Keratinocyte (primary cell): Measurements from ENCODE around the gene BLOC1S2. TPM values are rescaled to one million over a fixed set of nuclear protein-coding genes. Genes with fewer than 3 reads are reported as not detected.
"Not testable (repeated sequence)": the region's sequence is repeated elsewhere in the genome, so short reads cannot be mapped to it uniquely, and the experiment has no call there.

Source experiments
- DNase-seq: peaks from one replicate; pipeline ENCODE4 v3.0.0-alpha.2; 2011; ENCODE audit warnings: low read depth, missing footprints, low spot score
- FAIRE-seq: peaks from 2 replicates; lab custom pipeline; 2011; peaks lifted over from hg19 to GRCh38; lab: Jason Lieb, UNC
- H2AFZ ChIP-seq: 2 replicates; pipeline ENCODE4 v1.6.0; 2012; ENCODE audit warnings: low read length, control low read depth, inconsistent platforms; ENCODE audit not compliant: control insufficient read depth
- H3K27ac ChIP-seq: 2 replicates; pipeline ENCODE4 v1.5.1; 2011; ENCODE audit warnings: low read length; ENCODE audit not compliant: control insufficient read depth, insufficient read depth
- H3K27me3 ChIP-seq: 3 replicates; pipeline ENCODE4 v1.6.0; 2011; ENCODE audit warnings: low read length; ENCODE audit not compliant: control insufficient read depth, insufficient read depth; ENCODE audit errors: extremely low read depth
- H3K36me3 ChIP-seq, 2 experiments: 2 replicates in 1 of 2; 3 replicates in 1 of 2; pipeline ENCODE4 v1.5.1; 2011; ENCODE audit warnings: low read length in 2 of 2, mild to moderate bottlenecking in 1 of 2; ENCODE audit not compliant: control insufficient read depth in 2 of 2, insufficient read depth in 2 of 2; ENCODE audit errors: extremely low read depth in 1 of 2
- H3K4me1 ChIP-seq: 3 replicates; pipeline ENCODE4 v1.5.1; 2011; ENCODE audit warnings: low read length; ENCODE audit not compliant: control insufficient read depth, insufficient read depth; ENCODE audit errors: extremely low read depth
- H3K4me2 ChIP-seq: 3 replicates; pipeline ENCODE4 v1.6.0; 2011; ENCODE audit warnings: low read depth, low read length; ENCODE audit not compliant: control insufficient read depth, insufficient read depth; ENCODE audit errors: extremely low read depth
- H3K4me3 ChIP-seq, 3 experiments: fragments of 200-600 bp in 1 of 3; sonication (generic) in 1 of 3; 2 replicates in 2 of 3; 3 replicates in 1 of 3; pipeline ENCODE4 v1.5.1; 2011 to 2016; ENCODE audit warnings: low read length in 3 of 3, mild to moderate bottlenecking in 3 of 3, control low read depth in 2 of 3, inconsistent platforms in 1 of 3, low read depth in 1 of 3, mixed read lengths in 1 of 3, mixed run types in 1 of 3, moderate library complexity in 1 of 3; ENCODE audit not compliant: control insufficient read depth in 2 of 3, insufficient read depth in 2 of 3; ENCODE audit errors: extremely low read depth in 1 of 3
- H3K79me2 ChIP-seq: 2 replicates; pipeline ENCODE4 v1.6.0; 2012; ENCODE audit warnings: low read length; ENCODE audit not compliant: control insufficient read depth, insufficient read depth
- H3K9ac ChIP-seq: 3 replicates; pipeline ENCODE4 v1.6.0; 2011; ENCODE audit warnings: low read length; ENCODE audit not compliant: control insufficient read depth, insufficient read depth; ENCODE audit errors: extremely low read depth
- H3K9me1 ChIP-seq: 3 replicates; pipeline ENCODE4 v1.6.0; 2011; ENCODE audit warnings: low read length; ENCODE audit not compliant: control insufficient read depth, insufficient read depth; ENCODE audit errors: extremely low read depth
- H3K9me3 ChIP-seq: 2 replicates; pipeline ENCODE4 v1.5.1; 2012; ENCODE audit warnings: low read depth, low read length; ENCODE audit not compliant: control insufficient read depth
- H4K20me1 ChIP-seq: 3 replicates; pipeline ENCODE4 v1.6.0; 2011; ENCODE audit warnings: low read length; ENCODE audit not compliant: control insufficient read depth, insufficient read depth; ENCODE audit errors: extremely low read depth
- EZH2 ChIP-seq: IDR thresholded peaks from one replicate; pipeline ENCODE4 v1.6.1; 2012; ENCODE audit warnings: inconsistent platforms, mild to moderate bottlenecking, low read length, moderate library complexity
- dilution Hi-C: fragments of 300-500 bp; cut with MboI; formaldehyde crosslinking; loops from one replicate; pipeline ENCODE4 v1.7.0; 2020; ENCODE audit warnings: low sequenced_read_pairs; ENCODE audit not compliant: extremely low pct_ligation_motif_present
- polyA plus RNA-seq, 5 experiments: library from polyadenylated mRNA; depleted of rRNA in 3 of 5; stranded (reverse) in 3 of 5; stranded (forward) in 1 of 5; unstranded in 1 of 5; fragments of >200 nt; gene quantifications; 1 replicate in 1 of 5; 2 replicates in 3 of 5; 3 replicates in 1 of 5; pipeline versions ENCODE4 v1.2.1 to v1.2.3, GENCODE V29; 2011 to 2012; ENCODE audit warnings: missing spikeins in 2 of 5, low read depth in 1 of 5, low replicate concordance in 1 of 5
- TF ChIP-seq, protein P1 (sequence below), 3 experiments: IDR thresholded peaks in 1 of 3; conservative IDR thresholded peaks in 1 of 3; optimal IDR thresholded peaks in 1 of 3; 2 replicates in 2 of 3; 3 replicates in 1 of 3; pipeline versions ENCODE3 to v1.5.1; 2011; ENCODE audit warnings: low read length in 3 of 3, mild to moderate bottlenecking in 3 of 3, moderate library complexity in 2 of 3, control low read depth in 1 of 3, inconsistent platforms in 1 of 3; ENCODE audit not compliant: insufficient read depth in 2 of 3; ENCODE audit errors: extremely low read depth in 1 of 3

The BLOC1S2 gene
- polyA plus RNA-seq, 1 donor (not counting 4 experiments of a cell fraction or from before 2014, with no cell fraction given): 74.1 TPM

- FAIRE-seq: no peak
- Histone ChIP-seq H3K27ac (no peak overlapping the region), H3K36me3 (no peaks in the 10 kb centered on the region), H3K9me3 (no peaks in the 10 kb centered on the region), H3K4me1 (no peaks in the 10 kb centered on the region), H3K79me2 (no peaks in the 10 kb centered on the region), H3K27me3 (peaks cover 5% of the 10 kb centered on the region), H3K9ac (no peak overlapping the region), H3K4me2 (no peak overlapping the region), H3K9me1 (no peaks in the 10 kb centered on the region), H2AFZ (no peak overlapping the region), H4K20me1 (no peaks in the 10 kb centered on the region), H3K4me3 (no peak overlapping the region)
- TF ChIP-seq, protein P1, sequence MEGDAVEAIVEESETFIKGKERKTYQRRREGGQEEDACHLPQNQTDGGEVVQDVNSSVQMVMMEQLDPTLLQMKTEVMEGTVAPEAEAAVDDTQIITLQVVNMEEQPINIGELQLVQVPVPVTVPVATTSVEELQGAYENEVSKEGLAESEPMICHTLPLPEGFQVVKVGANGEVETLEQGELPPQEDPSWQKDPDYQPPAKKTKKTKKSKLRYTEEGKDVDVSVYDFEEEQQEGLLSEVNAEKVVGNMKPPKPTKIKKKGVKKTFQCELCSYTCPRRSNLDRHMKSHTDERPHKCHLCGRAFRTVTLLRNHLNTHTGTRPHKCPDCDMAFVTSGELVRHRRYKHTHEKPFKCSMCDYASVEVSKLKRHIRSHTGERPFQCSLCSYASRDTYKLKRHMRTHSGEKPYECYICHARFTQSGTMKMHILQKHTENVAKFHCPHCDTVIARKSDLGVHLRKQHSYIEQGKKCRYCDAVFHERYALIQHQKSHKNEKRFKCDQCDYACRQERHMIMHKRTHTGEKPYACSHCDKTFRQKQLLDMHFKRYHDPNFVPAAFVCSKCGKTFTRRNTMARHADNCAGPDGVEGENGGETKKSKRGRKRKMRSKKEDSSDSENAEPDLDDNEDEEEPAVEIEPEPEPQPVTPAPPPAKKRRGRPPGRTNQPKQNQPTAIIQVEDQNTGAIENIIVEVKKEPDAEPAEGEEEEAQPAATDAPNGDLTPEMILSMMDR (optimal IDR thresholded peaks at IDR 0.05 in 1 of 3, IDR thresholded peaks at IDR 0.05 in 1 of 3, conservative IDR thresholded peaks at IDR 0.05 in 1 of 3; ENCODE audit: extremely low read depth in 1 of 3, insufficient read depth in 2 of 3, low read length in 3 of 3): no peak
- TF ChIP-seq EZH2: no peak
- no peak for DNase-seq
- dilution Hi-C loops: no loop called here
Observed at GRCh38 chr10:100293066-100293465, 6.6 kb upstream of the BLOC1S2 start.

- DNase-seq, FAIRE-seq: not testable (repeated sequence)
Observed at GRCh38 chr10:100292300-100292699, 5.8 kb upstream of the BLOC1S2 start.

DNA sequence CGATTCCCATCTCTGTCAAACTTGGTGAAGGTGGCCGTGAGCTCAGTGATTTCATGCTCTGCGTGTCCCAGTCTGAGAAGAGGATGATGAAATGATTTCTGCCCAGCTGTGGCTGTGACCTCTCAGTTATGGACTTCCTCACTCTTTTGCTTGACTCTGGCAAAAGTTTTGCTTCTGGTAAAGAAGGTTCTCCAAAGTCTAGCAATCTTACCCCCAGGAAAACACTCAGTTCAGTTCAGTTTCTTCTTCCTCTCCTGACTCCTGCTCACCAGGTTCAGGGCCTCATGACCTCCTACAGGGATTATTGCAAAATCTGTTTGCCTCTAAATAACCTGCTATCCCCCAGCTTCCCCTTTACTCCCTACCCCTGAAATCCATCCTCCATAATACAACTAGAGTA lies 4.9 kb upstream of the BLOC1S2 start:
- Histone ChIP-seq H3K4me3 (no peak overlapping the region), H3K9me1 (no peaks in the 10 kb centered on the region), H3K27me3 (peaks cover 5% of the 10 kb centered on the region), H3K36me3 (no peaks in the 10 kb centered on the region), H3K4me2 (no peak overlapping the region), H3K4me1 (peaks cover 11% of the 10 kb centered on the region), H3K79me2 (no peaks in the 10 kb centered on the region), H3K9me3 (no peaks in the 10 kb centered on the region), H4K20me1 (no peaks in the 10 kb centered on the region), H3K9ac (no peak overlapping the region), H2AFZ (no peak overlapping the region), H3K27ac (no peak overlapping the region)
- TF ChIP-seq EZH2: no peak
- TF ChIP-seq, protein P1 (optimal IDR thresholded peaks at IDR 0.05 in 1 of 3, IDR thresholded peaks at IDR 0.05 in 1 of 3, conservative IDR thresholded peaks at IDR 0.05 in 1 of 3; ENCODE audit: extremely low read depth in 1 of 3, insufficient read depth in 2 of 3, low read length in 3 of 3): no peak
- FAIRE-seq (no peak), DNase-seq (no peak)
- dilution Hi-C loops: no loop called here

More at GRCh38 chr10:100292300-100292699, 5.8 kb upstream of the BLOC1S2 start:
- H3K4me2 ChIP-seq, H3K4me3 ChIP-seq, H3K4me1 ChIP-seq, H3K27me3 ChIP-seq, H2AFZ ChIP-seq, H3K27ac ChIP-seq, H3K9me3 ChIP-seq, H3K9me1 ChIP-seq, H3K36me3 ChIP-seq, dilution Hi-C loops, H3K79me2 ChIP-seq, H4K20me1 ChIP-seq, H3K9ac ChIP-seq: not testable (repeated sequence)
